HG02798 (cell line): ENCODE measurements around the gene CBLL1.
A peak's percentile ranks its signal among the peaks of the same experiment; 100 is the strongest.

ENCODE experiments used
- ATAC-seq: cut with Tn5 transposase; IDR thresholded peaks from one replicate; pipeline ENCODE4 v1.9.1; 2021; ENCODE audit warnings: mild to moderate bottlenecking; ENCODE audit not compliant: unreplicated experiment, poor library complexity

The CBLL1 gene

GRCh38 chr7:107743567-107744344 lies at the start of gene CBLL1:
Gene CBLL1, plus strand, starts transcription at chr7:107744142. Its CDS starts 22 bp downstream, at chr7:107744164.
- ATAC-seq: peak; percentile 94

- no peak for ATAC-seq
Observed at GRCh38 chr7:107694386-107694785, 49.6 kb upstream of the CBLL1 start.

- ATAC-seq: no peak
Observed at GRCh38 chr7:107696330-107696946, 47.5 kb upstream of the CBLL1 start.

GRCh38 chr7:107697321-107698049 lies 46.5 kb upstream of the CBLL1 start:
- no peak for ATAC-seq

- no peak for ATAC-seq
Observed at GRCh38 chr7:107700570-107700969, 43.4 kb upstream of the CBLL1 start.

GRCh38 chr7:107701191-107701590 lies 42.8 kb upstream of the CBLL1 start:
- no peak for ATAC-seq

GRCh38 chr7:107703219-107703618 lies 40.7 kb upstream of the CBLL1 start:
- ATAC-seq: no peak

GRCh38 chr7:107703872-107704271 lies 40.1 kb upstream of the CBLL1 start:
- no peak for ATAC-seq

GRCh38 chr7:107708956-107709355 lies 35.0 kb upstream of the CBLL1 start:
- ATAC-seq: no peak

GRCh38 chr7:107711301-107711700 lies 32.6 kb upstream of the CBLL1 start:
- no peak for ATAC-seq

GRCh38 chr7:107712025-107712424 lies 31.9 kb upstream of the CBLL1 start:
- no peak for ATAC-seq

GRCh38 chr7:107712896-107713295 lies 31.0 kb upstream of the CBLL1 start:
- ATAC-seq: no peak

GRCh38 chr7:107715531-107715930 lies 28.4 kb upstream of the CBLL1 start:
- ATAC-seq: no peak

- no peak for ATAC-seq
Observed at GRCh38 chr7:107718456-107719193, 25.3 kb upstream of the CBLL1 start.

- no peak for ATAC-seq
Observed at GRCh38 chr7:107721286-107721685, 22.7 kb upstream of the CBLL1 start.

GRCh38 chr7:107723255-107723654 lies 20.7 kb upstream of the CBLL1 start:
- no peak for ATAC-seq

GRCh38 chr7:107725138-107725740 lies 18.7 kb upstream of the CBLL1 start:
- no peak for ATAC-seq

- no peak for ATAC-seq
Observed at GRCh38 chr7:107726356-107727130, 17.4 kb upstream of the CBLL1 start.

- ATAC-seq: no peak
Observed at GRCh38 chr7:107728276-107728675, 15.7 kb upstream of the CBLL1 start.
